ENCODE data around the gene TEX2. TPM values are rescaled to one million over a fixed set of nuclear protein-coding genes. Genes with fewer than 3 reads are reported as not detected.

TEX2 gene
- total RNA-seq, 1 experiment from 2014 or later: 31.6 TPM

GRCh38 chr17:64269687-64270649 lies 6.9 kb upstream of the TEX2 start:
- DNase-seq (ENCODE audit: low spot score): no peak

GRCh38 chr17:64264891-64265290 lies 1.8 kb upstream of the TEX2 start:
- no peak for DNase-seq (ENCODE audit: low spot score)

- peak; percentile 27 for DNase-seq (ENCODE audit: low spot score)
Observed at GRCh38 chr17:64262198-64262999, 661 bp downstream of the TEX2 start.

GRCh38 chr17:64261417-64262145 lies 1.5 kb downstream of the TEX2 start:
- DNase-seq (ENCODE audit: low spot score): no peak

GRCh38 chr17:64260886-64261285 lies 2.2 kb downstream of the TEX2 start:
- no peak for DNase-seq (ENCODE audit: low spot score)

- peak; percentile 42 for DNase-seq (ENCODE audit: low spot score)
Observed at GRCh38 chr17:64259922-64260321, 3.1 kb downstream of the TEX2 start.

- DNase-seq (ENCODE audit: low spot score): no peak
Observed at GRCh38 chr17:64259426-64259825, 3.6 kb downstream of the TEX2 start.

GRCh38 chr17:64256913-64257807 lies 5.9 kb downstream of the TEX2 start:
- DNase-seq (ENCODE audit: low spot score): peak; percentile 79

- DNase-seq (ENCODE audit: low spot score): no peak
Observed at GRCh38 chr17:64255764-64256163, 7.3 kb downstream of the TEX2 start.

- no peak for DNase-seq (ENCODE audit: low spot score)
Observed at GRCh38 chr17:64254755-64255154, 8.3 kb downstream of the TEX2 start.

- no peak for DNase-seq (ENCODE audit: low spot score)
Observed at GRCh38 chr17:64253470-64253869, 9.6 kb downstream of the TEX2 start.

GRCh38 chr17:64252831-64253230 lies 10.2 kb downstream of the TEX2 start:
- DNase-seq (ENCODE audit: low spot score): no peak

GRCh38 chr17:64250233-64250835 lies 12.7 kb downstream of the TEX2 start:
- DNase-seq (ENCODE audit: low spot score): no peak

- DNase-seq (ENCODE audit: low spot score): no peak
Observed at GRCh38 chr17:64247836-64248235, 15.2 kb downstream of the TEX2 start.

- peak; percentile 58 for DNase-seq (ENCODE audit: low spot score)
Observed at GRCh38 chr17:64245218-64246145, 17.6 kb downstream of the TEX2 start.

GRCh38 chr17:64244165-64244564 lies 18.9 kb downstream of the TEX2 start:
- peak; percentile 33 for DNase-seq (ENCODE audit: low spot score)

- no peak for DNase-seq (ENCODE audit: low spot score)
Observed at GRCh38 chr17:64243340-64243739, 19.7 kb downstream of the TEX2 start.

- DNase-seq (ENCODE audit: low spot score): no peak
Observed at GRCh38 chr17:64242633-64243032, 20.4 kb downstream of the TEX2 start.

- peak; percentile 53 for DNase-seq (ENCODE audit: low spot score)
Observed at GRCh38 chr17:64240741-64241347, 22.2 kb downstream of the TEX2 start.

All from A172 (cell line).